Adrenal gland (tissue), 12 donors: ENCODE measurements around the gene ANKRD60. TPM values are rescaled to one million over a fixed set of nuclear protein-coding genes. Genes with fewer than 3 reads are reported as not detected.

Source experiments
- DNase-seq, 7 donors: peaks; one replicate each; pipeline ENCODE4 v3.0.0-alpha.2; 2019 to 2020
- H3K27ac ChIP-seq, 5 donors: fragments of 200-600 bp; sonication (generic) in 4 of 5; 1 replicate in 3 of 5; 2 replicates in 2 of 5; pipeline versions ENCODE4 v1.5.1 to v1.8.0; 2016 to 2020; ENCODE audit warnings: mild to moderate bottlenecking in 1 of 5
- H3K27me3 ChIP-seq: fragments of 200-600 bp; 2 replicates; pipeline ENCODE4 v1.8.0; 2021
- H3K36me3 ChIP-seq, 2 donors: fragments of 200-600 bp; replicated peaks in 1 of 2; 1 replicate in 1 of 2; 2 replicates in 1 of 2; pipeline versions ENCODE4 v1.5.1 to v1.8.0; 2018 to 2022
- H3K4me1 ChIP-seq, 2 donors: fragments of 200-600 bp; replicated peaks in 1 of 2; 1 replicate in 1 of 2; 2 replicates in 1 of 2; pipeline versions ENCODE4 v1.5.1 to v1.8.0; 2018 to 2021
- H3K4me3 ChIP-seq, 4 donors: fragments of 200-600 bp; sonication (generic) in 3 of 4; one replicate each; pipeline ENCODE4 v1.5.1; 2016 to 2018
- H3K9me3 ChIP-seq, 3 donors: fragments of 200-600 bp; sonication (generic) in 1 of 3; replicated peaks in 1 of 3; 1 replicate in 2 of 3; 2 replicates in 1 of 3; pipeline versions ENCODE4 v1.5.1 to v1.8.0; 2016 to 2021
- POLR2A ChIP-seq, 2 donors: fragments of 450-650 bp; IDR thresholded peaks; one replicate each; pipeline ENCODE4 v1.6.1; 2017; ENCODE audit warnings: antibody characterized with exemption in 2 of 2, mild to moderate bottlenecking in 2 of 2, moderate library complexity in 1 of 2
- WGBS, 4 donors: extraction: QIAGEN DNeasy Blood & Tissue Kit in 2 of 4; methylation state at CpG; one replicate each; pipeline versions ENCODE4 v1.1.5 to v1.1.7; 2013 to 2017; 5-methylcytosine and 5-hydroxymethylcytosine counted together
- intact Hi-C, 2 donors: fragments of 100-400 bp; cut with DNase I; formaldehyde crosslinking; loops; one replicate each; pipeline versions ENCODE4 v1.14.1 to v1.15.0; 2022 to 2023
- polyA plus RNA-seq, 3 donors: library from polyadenylated mRNA; stranded (reverse); fragments of 200-250 nt in 2 of 3; fragments of 350-450 nt in 1 of 3; fragmentation: Illumina TruSeq in 1 of 3; extraction: RNeasy Lipid Tissue Mini Kit (QIAGEN cat#74804) in 1 of 3; gene quantifications; one replicate each; pipeline ENCODE4 v1.2.3, GENCODE V29; 2013 to 2014
- total RNA-seq, 9 donors: library from RNA; depleted of rRNA in 4 of 9; stranded (reverse); fragments of >200 nt in 4 of 9; fragments of 120-200 nt in 1 of 9; fragmentation: NEBNext Ultra II Directional in 1 of 9; extraction: Animal tissue kit (Norgen Biotek cat#: 25700) in 1 of 9; gene quantifications; one replicate each; pipeline versions ENCODE4 v1.1.0 to v1.2.4, GENCODE V29; 2013 to 2023
- TF ChIP-seq, protein P1 (sequence below), 6 experiments: fragments of 450-650 bp in 4 of 6; fragments of 200-600 bp in 2 of 6; sonication (generic) in 1 of 6; IDR thresholded peaks; 1 replicate in 5 of 6; 2 replicates in 1 of 6; pipeline versions ENCODE4 v1.5.1 to v1.8.0; 2016 to 2021; ENCODE audit warnings: antibody characterized with exemption in 6 of 6, mild to moderate bottlenecking in 2 of 6, moderate library complexity in 1 of 6
- donor health status: healthy with polysubstance abuse.
- donor health status: Bipolar disorder and iron deficiency.
- donor health status: DM: yes; HTN: yes; CAD: no.
- donor health status: DM: no; HTN: no; CAD: no.
- donor health status: DM: no; HTN: no; CAD: no.
- donor health status: DM: yes; HTN: yes; CAD: no.

ANKRD60 gene
- total and polyA plus RNA-seq, 12 donors, result not detected

DNA sequence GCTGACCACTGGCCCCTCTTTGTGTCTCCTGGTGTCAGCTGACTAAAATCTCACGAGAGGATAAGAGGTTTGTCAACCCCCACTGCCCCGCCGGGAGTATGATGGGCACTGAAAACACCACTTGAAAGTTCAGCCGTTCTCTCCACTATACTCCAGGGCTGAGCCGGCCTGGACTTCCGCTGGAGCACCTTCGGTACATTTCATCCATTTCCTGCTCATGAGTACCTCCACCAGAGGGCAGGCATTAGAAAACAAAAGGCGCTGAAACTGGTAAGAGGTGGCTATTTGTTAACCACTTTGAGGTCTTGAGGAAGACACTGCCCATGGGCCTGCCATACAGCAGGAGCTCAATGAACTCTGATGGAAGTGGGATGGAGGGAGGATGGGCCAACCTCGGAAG, 17.9 kb upstream of the ANKRD60 start:
- Histone ChIP-seq H3K36me3 (peaks cover 0 to 57% of the 10 kb centered on the region in 2 donors), H3K27ac (no peak overlapping the region), H3K27me3 (no peaks in the 10 kb centered on the region), H3K9me3 (no peaks in the 10 kb centered on the region), H3K4me1 (no peaks in the 10 kb centered on the region), H3K4me3 (no peak overlapping the region)
- WGBS, 4 donors, result 79 to 84% (median 80%) methylated on average over 9 of the region's 9 CpGs
- DNase-seq, result peak in 1 of 7 donors; percentile 26
- no peak for TF ChIP-seq POLR2A (IDR thresholded peaks at IDR 0.05)
- TF ChIP-seq, protein P1, sequence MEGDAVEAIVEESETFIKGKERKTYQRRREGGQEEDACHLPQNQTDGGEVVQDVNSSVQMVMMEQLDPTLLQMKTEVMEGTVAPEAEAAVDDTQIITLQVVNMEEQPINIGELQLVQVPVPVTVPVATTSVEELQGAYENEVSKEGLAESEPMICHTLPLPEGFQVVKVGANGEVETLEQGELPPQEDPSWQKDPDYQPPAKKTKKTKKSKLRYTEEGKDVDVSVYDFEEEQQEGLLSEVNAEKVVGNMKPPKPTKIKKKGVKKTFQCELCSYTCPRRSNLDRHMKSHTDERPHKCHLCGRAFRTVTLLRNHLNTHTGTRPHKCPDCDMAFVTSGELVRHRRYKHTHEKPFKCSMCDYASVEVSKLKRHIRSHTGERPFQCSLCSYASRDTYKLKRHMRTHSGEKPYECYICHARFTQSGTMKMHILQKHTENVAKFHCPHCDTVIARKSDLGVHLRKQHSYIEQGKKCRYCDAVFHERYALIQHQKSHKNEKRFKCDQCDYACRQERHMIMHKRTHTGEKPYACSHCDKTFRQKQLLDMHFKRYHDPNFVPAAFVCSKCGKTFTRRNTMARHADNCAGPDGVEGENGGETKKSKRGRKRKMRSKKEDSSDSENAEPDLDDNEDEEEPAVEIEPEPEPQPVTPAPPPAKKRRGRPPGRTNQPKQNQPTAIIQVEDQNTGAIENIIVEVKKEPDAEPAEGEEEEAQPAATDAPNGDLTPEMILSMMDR (IDR thresholded peaks at IDR 0.05), result peak in 4 of 6 experiments; percentile 14 to 24 (median 22)
- intact Hi-C loops, result no loop called here

DNA sequence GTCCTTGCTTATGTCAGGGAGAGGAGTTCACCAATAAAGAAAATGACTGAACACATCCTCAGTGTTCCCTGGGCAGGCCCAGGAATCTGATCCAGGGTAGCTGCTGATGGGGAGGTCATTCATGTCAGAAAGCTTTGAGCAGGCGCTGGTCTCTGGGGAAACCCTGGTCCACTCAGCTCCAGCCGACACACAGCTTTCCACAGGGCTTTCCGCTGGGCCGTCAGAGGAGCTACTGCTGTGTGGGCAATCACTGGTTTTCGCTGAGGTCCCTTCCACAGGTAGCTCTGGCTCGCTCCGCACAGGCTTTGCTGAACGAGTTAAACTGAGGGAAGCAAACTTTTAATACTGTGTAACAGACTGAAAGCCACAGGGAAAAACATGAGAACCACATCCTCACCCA, 17.5 kb upstream of the ANKRD60 start:
- no peak for DNase-seq
- H3K27ac ChIP-seq, result no peak overlapping the region
- H3K4me1 ChIP-seq, result no peaks in the 10 kb centered on the region
- peaks cover 0 to 57% of the 10 kb centered on the region in 2 donors for H3K36me3 ChIP-seq
- intact Hi-C loops, result no loop called here
- no peak overlapping the region for H3K4me3 ChIP-seq
- no peaks in the 10 kb centered on the region for H3K27me3 ChIP-seq
- H3K9me3 ChIP-seq, result no peaks in the 10 kb centered on the region
- no peak for TF ChIP-seq POLR2A (IDR thresholded peaks at IDR 0.05)
- TF ChIP-seq, protein P1 (IDR thresholded peaks at IDR 0.05), result no peak
- WGBS, 4 donors, result 84 to 97% (median 93%) methylated on average over 7 to 8 of the region's 8 CpGs

DNA sequence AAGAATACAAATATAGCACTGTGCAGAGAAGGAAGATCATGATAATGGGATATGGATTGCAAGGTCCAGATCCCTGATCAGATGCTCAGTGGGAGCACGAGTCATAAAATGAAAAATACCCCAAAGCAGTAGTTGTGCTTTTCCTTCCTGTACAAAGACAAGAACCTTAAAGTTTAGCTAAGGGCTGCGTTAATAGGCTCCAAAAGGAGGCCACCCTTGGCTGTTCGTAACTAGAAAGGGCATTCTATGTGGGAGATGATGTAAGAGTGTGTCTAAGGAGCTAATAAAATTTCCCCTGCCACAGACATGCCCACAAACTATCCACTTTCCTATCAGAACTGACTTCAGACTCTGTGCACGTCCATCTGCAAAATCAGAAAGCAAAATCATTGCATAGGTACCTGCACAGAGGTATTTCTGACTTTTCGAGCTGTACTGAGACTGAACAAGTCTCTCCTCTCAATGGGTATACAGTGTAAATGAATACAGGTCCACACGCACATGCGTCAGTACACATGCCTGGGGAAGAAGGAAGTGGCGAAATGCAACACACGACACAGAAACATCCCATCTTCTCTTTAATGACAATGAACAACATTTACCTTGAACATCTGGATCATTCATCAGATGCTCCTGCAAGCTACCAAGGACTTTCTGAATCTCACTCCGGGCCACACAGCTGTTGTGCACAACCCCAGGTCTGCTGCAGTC, 16.9 kb upstream of the ANKRD60 start:
- no peak for DNase-seq
- Histone ChIP-seq H3K4me1 (no peaks in the 10 kb centered on the region), H3K4me3 (no peak overlapping the region), H3K36me3 (peaks cover 0 to 57% of the 10 kb centered on the region in 2 donors), H3K9me3 (no peaks in the 10 kb centered on the region), H3K27ac (no peak overlapping the region), H3K27me3 (no peaks in the 10 kb centered on the region)
- TF ChIP-seq POLR2A (IDR thresholded peaks at IDR 0.05), result no peak
- WGBS, 4 donors, result 91 to 93% (median 92%) methylated on average over 10 of the region's 10 CpGs
- intact Hi-C loops, result no loop called here

DNA sequence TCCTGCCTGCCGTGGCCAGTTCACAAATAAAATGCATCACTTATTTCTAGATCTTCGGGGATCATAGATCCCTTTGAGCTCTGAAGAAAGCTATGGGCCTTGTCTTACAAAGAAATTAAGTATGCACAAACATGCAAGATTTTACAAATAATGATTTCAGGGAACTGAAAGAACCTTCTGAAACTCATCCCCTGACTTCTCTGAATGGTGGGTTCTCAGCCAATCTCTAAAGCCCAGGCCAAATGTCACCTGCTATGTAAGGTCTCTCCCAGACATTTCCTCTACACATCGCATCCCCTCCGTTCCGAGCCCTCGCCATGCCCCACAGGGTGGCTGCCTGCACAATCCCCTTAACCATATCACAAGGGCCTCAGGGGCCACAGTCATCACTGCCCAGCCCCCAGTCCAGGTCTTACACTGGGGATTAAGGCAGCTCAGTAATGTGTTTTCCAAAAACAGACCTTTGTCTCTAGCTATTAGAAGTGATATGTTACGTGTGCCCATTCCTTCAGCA, 16.1 kb upstream of the ANKRD60 start:
- Histone ChIP-seq H3K36me3 (peaks cover 0 to 57% of the 10 kb centered on the region in 2 donors), H3K4me1 (no peaks in the 10 kb centered on the region), H3K4me3 (no peak overlapping the region), H3K27me3 (no peaks in the 10 kb centered on the region), H3K27ac (no peak overlapping the region), H3K9me3 (no peaks in the 10 kb centered on the region)
- TF ChIP-seq, protein P1 (IDR thresholded peaks at IDR 0.05), result no peak
- TF ChIP-seq POLR2A (IDR thresholded peaks at IDR 0.05), result no peak
- 87 to 92% (median 91%) methylated on average over 7 of the region's 7 CpGs for WGBS, 4 donors
- intact Hi-C loops, result no loop called here
- no peak for DNase-seq
